NCI-H2029 treated with DMSO at 0.1 percent for 48 hours (cell line): ENCODE measurements around the gene IL18.
A peak's percentile ranks its signal among the peaks of the same experiment; 100 is the strongest.
"Not testable (repeated sequence)": the region's sequence is repeated elsewhere in the genome, so short reads cannot be mapped to it uniquely, and the experiment has no call there.

ENCODE experiments used
- DNase-seq: peaks from one replicate; lab custom pipeline; 2025; lab: John Stamatoyannopoulos, UW

The IL18 gene

GRCh38 chr11:112172362-112172994, 8.6 kb upstream of the IL18 start:
- DNase-seq = no peak

- no peak for DNase-seq
These were observed 3.3 kb upstream of the IL18 start, which contains the start of gene TEX12 for GRCh38 chr11:112167145-112167544. TSS of gene TEX12 (plus strand) at chr11:112167372. CDS start at chr11:112169269, 1,897 bp downstream.

GRCh38 chr11:112166562-112166961, 2.7 kb upstream of the IL18 start:
- DNase-seq = no peak

- no peak for DNase-seq
These were observed 1.2 kb upstream of the IL18 start for GRCh38 chr11:112165049-112165448.

- no peak for DNase-seq
These were observed 940 bp downstream of the IL18 start for GRCh38 chr11:112162761-112163546.

- DNase-seq = not testable (repeated sequence)
These were observed 1.7 kb downstream of the IL18 start for GRCh38 chr11:112162200-112162599.

- no peak for DNase-seq
These were observed 2.9 kb downstream of the IL18 start for GRCh38 chr11:112161012-112161411.

GRCh38 chr11:112160091-112160848, 3.6 kb downstream of the IL18 start:
- no peak for DNase-seq

GRCh38 chr11:112159098-112160065, 4.5 kb downstream of the IL18 start:
- no peak for DNase-seq

GRCh38 chr11:112156956-112157766, 6.7 kb downstream of the IL18 start:
- DNase-seq = no peak

- no peak for DNase-seq
These were observed 7.5 kb downstream of the IL18 start for GRCh38 chr11:112156153-112156955.

- no peak for DNase-seq
These were observed 13.4 kb downstream of the IL18 start for GRCh38 chr11:112150517-112150916.

GRCh38 chr11:112143597-112143996, 20.3 kb downstream of the IL18 start:
- DNase-seq = no peak

- no peak for DNase-seq
These were observed 29.4 kb downstream of the IL18 start for GRCh38 chr11:112134473-112134872.

GRCh38 chr11:112132737-112133136, 31.2 kb downstream of the IL18 start:
- no peak for DNase-seq

GRCh38 chr11:112129656-112130055, 34.2 kb downstream of the IL18 start:
- DNase-seq = no peak

GRCh38 chr11:112128483-112129121, 35.3 kb downstream of the IL18 start:
- peak; percentile 89 for DNase-seq

- DNase-seq = no peak
These were observed 36.8 kb downstream of the IL18 start for GRCh38 chr11:112127056-112127455.

GRCh38 chr11:112123129-112123528, 40.8 kb downstream of the IL18 start:
- DNase-seq = no peak
